Middle frontal gyrus (tissue), 1 donor: ENCODE data around the gene SYTL2.
"Not testable (repeated sequence)": the region's sequence is repeated elsewhere in the genome, so short reads cannot be mapped to it uniquely, and the experiment has no call there.

Experiments
- DNase-seq: peaks from one replicate; pipeline ENCODE4 v3.0.0-alpha.2; 2015; ENCODE audit warnings: low spot score; ENCODE audit errors: extremely low spot score

Gene SYTL2

DNA sequence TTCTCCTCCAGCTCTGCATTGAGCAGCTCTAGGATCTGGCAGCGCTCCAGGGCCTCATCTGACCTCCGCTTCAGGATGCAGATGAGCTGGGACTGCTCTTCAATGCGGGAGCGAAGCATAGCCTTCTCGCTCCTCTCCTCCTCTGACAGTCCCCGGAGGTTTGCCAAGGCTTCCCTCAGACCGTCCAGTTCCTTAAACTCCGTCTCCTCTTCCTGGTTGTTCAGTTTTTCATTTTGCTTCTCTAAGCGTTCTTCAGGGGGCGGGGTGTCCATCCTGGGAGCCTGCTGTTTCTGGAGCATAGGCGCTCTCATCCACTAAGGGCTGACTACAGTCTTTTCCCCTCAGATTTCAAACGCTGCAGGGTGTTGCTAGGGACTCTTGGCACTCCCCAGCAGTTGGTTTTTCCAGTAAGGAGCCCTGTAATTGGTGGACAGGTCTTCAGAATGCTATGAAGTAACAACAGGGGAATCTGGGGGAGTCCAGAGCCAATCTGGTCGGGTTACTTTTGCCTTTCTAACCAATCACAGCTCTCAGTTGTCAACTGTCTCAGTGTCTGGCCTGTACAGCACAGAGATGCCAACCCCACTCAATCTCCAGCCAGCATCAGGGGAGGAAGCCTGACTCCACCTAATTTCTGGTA, 125.0 kb downstream of the SYTL2 start, which contains the start of gene CCDC89:
CCDC89 (minus strand) TSS at position 376 of the 640 bp plus-strand sequence; CDS start at position 311, 65 bp downstream.
- peak; percentile 62 for DNase-seq

DNA sequence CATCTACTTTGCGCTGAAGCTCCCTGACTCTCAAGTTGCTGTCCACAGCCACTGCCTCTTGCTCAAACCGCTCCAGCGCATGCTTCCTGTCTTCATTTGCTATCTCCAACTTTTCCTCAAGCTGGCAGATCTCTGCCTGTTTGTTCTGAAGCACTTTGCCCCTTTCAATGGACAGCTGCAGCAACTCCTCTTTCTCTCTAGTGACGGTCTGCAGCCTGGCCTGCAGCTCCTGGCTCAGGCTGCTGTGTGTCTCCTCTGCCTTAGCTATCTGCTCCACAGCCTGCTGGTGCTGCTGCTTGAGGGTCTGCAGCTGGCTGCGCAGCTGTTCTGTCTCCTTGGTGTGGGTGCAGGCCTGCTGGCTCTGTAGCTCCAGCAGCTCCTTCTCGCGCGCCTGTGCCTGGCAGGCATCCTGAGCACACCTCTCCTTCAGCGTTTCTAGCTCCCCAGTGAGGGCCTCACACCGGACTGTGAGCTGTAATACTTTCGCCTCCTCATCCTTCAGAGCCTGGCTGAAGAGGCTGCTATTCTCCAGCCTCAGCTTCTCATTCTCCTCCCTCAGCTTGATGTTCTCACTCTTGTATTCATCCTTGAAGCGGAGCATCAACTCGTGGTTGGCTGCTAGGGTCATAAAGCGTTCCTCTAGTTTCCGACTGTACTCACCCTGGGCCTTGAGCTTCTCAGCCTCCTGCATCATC, 125.7 kb downstream of the SYTL2 start:
- DNase-seq, result no peak

DNA sequence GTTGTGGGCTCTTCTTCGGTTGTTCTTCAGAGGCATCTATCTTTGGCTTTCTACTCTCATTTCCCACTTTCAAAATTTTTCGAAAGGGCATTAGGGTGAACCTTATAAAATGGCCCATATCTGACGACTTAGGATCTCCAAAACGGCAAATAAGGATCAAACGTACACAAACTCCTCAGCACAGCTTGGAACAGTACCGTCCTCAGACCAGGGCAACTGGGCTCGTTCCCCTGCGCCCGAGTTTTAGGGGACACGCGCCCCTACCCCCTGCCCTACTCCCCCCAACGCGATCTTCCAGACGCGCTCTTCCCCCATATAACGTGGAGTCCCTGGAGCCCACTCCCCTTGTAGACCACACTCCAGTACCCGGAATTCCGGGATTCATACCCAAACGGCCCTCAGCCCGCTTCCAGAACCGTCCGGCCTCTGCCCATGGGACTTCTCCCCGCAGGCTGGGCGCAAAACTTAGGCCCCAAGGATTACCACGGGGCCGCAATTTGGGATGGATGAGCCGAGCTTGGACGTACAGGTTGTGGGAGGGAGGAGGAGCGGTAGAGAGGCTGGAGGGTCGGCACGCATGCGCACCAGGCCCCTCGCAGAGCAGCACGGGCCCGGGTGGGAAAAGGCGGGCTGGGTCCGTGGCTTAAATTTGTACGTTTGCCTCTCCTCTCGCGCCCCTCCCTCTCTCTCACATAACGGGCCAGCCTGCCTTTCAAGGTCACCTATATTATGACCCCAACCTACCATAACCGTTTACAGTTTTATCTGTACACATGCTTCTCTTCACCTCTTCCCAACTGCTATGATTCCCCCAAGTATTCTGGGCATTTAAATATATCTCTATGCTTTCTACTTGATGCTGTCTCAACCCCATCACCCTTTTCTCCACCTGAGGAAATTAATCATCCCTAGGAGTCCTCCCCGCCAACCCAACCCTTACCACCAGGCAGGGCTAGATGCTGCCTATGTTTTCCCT, 128.3 kb downstream of the SYTL2 start:
- DNase-seq, result no peak

DNA sequence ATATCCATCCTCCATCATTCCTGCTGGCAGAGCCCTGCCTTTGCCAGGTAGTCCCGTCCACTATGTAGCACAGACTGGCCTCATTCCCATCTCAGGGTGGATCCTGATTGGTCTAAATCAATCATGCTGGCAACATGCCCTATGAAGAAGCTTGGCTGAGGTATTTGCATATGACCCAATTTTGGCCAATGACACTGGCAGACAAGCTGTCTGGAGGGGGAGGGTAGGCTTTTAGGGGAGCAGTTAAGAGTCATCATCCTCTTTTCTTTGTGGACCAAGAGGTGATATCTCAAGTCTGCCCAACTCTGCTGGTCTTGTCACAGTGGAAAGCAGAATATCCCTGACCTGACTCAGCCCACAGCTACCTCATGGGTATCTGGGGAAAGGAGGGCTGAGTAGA, 130.0 kb downstream of the SYTL2 start:
- no peak for DNase-seq

DNA sequence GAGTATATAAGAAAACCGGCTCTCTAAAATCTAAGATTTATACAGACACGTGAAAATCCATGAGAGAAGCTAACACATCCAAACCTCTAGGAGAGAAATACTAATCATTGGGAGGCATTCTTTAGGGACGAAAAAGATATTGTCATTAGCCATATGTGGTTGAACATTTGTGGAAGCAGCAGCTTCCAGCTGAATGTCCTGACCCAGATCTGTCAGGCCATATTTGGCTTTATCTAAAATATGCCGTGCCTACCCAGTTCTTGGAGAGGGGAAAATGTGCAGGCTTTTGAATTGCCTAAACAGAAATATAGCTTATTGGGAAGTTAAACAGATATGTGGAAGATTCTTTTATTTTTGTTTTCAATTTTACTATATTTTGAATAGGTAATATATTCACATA, 131.4 kb downstream of the SYTL2 start:
- no peak for DNase-seq

DNA sequence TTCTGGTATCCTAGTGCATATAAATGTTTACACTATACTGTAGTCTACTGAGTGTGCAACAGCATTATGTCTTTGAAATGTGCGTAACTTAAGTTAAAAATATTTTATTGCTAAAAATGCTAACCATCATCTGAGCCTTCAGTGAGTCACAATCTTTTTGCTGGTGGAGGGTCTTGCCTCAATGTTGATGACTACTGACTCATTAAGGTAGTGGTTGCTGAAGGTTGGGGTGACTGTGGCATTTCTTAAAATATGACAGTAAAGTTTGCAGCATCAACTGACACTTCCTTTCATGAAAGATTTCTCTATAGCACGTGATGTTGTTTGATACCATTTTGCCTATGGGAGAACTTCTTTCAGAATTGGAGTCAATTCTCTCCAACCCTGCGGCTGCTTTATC, 137.5 kb downstream of the SYTL2 start:
- no peak for DNase-seq

DNA sequence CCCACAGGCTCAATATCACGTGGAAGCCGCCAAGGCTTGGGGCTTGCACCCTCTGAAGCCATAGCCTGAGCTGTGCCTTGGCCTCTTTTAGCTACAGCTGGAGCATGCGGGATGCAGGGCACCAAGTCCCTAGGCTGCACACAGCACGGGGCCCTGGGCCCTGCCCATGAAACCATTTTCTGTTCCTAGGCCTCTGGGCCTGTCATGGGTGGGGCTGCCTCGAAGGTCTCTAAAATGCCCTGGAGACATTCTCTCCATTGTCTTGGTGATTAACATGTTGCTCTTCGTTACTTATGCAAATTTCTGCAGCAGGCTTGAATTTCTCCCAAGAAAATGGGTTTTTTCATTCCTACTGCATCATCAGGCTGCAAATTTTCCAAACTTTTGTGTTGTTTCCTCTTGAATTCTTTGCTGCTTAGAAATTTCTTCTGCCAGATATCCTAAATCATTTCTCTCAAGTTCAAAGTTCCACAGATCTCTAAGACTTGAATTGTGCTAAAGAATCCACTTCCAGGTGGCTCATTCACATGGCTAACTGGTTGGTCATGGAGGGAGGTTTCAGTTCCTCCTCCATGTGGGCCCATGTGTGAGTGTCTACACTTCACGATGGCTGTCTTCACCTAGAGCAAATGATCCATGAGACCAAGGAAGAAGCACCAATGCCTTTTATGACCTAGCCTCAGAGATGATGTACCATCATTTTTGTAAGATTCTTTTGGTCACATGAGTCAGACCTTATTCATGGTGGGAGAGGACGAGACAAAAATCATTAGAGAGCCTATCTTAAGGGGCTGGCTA, 138.6 kb downstream of the SYTL2 start:
- DNase-seq, result no peak

DNA sequence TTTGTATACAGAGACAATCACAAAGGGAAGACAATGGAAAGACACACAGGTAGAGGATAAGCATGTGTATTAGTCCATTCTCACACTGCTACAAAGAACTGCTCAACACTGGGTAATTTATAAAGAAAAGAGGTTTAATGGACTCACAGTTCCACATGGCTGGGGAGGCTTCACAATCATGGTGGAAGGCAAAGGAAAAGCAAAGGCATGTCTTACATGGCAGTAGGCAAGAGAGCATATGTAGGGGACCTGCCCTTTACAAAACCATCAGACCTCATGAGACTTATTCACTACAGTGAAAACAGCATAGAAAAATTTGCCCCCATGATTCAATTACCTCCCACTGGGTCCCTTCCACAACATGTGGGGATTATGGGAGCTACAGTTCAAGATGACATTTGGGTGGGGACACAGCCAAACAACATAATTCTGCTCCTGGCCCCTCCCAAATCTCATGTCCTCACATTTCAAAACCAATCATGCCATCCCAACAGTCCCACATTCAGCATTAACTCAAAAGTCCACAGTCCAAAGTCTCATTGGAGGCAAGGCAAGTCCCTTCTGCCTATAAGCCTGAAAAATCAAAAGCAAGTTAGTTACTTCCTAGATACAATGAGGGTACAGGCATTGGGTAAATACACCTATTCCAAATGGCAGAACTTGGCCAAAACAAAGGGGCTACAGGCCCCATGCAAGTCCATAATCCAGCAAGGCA, 139.8 kb downstream of the SYTL2 start:
- not testable (repeated sequence) for DNase-seq

DNA sequence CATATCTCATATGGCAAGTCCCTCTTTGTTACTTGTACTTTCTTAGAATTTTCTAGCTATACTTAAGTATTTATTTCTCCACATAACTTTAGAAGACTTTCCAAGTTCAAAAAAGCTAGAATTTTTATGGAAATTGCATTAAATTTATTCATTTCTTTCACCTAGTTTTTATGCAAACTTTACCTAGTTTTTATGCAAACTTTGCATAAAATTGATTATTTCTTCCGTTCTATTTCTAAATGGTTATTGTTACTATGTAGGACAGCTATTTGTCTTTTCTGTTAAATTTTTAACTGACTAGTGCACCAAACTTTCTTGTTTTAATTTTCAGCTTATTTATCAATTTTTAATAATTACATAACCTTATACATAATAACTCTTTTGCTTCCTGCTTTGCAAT, 142.8 kb downstream of the SYTL2 start:
- no peak for DNase-seq

DNA sequence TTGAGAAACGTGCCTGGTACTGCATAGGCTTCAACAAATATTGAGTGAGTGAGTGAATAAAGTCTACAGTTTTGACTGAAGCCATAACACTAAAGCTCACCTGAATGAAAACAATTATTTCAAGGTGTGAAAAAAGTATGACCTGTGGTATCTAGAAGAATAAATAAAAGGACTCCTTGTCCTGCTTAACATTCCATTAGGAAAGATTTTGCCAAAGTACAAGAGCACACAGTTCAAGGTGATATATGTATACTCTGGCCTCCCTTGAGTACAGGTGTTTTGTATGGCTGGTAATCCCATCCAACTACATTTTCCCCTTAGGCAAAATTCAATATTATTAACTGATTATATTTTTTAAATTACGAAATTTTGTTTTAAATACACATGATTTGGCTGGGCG, 144.3 kb downstream of the SYTL2 start:
- no peak for DNase-seq

DNA sequence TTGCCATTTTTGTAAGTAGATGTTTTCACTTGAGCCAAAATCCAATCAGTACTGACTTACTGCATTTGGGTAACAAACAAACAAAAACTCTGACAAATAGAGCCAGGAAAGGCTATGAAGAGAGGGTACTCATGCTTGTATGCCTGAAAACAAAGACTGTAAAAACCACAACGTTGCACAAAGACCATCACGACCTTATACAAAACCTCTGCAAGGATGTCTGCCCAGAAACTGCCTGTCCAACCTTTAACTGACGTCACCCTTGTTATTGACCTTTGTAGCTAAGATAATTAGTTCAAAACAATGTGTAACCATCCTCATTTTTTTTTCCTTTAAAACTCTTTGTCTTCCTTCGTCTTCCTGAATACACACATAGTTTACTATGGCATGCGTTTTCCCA, 145.2 kb downstream of the SYTL2 start:
- no peak for DNase-seq

DNA sequence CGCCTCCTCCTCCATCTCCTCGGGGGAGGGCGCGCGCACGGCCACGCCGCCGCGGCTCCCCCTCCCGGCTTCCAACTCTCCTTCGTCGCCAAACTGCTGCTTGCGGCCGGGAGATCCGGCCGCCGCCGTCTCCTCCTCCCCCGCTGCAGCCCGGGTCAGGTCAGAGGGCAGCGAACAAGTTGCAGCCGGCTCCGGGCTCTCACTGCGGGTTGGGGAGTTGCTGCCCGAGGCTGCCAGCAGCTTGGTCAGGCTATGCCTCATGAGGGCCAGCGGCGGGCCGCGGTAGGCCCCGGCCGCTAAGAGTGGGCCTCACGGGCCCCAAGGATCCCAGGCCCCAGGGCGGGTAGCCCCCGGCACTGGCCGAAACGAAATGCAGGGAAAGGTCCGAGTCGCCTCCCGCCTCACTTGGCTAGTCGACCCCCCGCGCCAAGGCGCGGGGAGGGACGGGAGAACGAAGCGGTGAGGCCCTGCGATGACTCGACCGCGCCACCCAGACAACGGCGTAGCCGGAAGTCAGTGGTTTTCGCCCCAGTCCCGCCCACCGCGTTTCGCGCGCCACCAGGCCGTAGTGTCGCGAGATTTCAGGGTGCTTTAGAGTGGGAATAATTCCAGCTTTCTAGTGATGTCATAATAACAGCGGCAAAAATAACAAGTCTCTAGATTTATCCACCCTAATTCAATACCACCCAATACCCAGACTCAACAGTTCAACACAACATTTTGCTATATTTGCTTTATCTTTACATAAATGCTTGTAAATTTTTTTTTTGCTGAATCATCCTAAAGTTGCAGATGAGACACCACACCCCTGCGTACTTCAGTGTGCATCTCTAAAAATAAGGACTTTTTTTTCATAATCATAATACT, 146.1 kb downstream of the SYTL2 start, which contains the start of gene CREBZF:
CREBZF (minus strand) TSS at position 515 of the 867 bp plus-strand sequence; CDS start at position 261, 254 bp downstream.
- DNase-seq, result peak; percentile 94

DNA sequence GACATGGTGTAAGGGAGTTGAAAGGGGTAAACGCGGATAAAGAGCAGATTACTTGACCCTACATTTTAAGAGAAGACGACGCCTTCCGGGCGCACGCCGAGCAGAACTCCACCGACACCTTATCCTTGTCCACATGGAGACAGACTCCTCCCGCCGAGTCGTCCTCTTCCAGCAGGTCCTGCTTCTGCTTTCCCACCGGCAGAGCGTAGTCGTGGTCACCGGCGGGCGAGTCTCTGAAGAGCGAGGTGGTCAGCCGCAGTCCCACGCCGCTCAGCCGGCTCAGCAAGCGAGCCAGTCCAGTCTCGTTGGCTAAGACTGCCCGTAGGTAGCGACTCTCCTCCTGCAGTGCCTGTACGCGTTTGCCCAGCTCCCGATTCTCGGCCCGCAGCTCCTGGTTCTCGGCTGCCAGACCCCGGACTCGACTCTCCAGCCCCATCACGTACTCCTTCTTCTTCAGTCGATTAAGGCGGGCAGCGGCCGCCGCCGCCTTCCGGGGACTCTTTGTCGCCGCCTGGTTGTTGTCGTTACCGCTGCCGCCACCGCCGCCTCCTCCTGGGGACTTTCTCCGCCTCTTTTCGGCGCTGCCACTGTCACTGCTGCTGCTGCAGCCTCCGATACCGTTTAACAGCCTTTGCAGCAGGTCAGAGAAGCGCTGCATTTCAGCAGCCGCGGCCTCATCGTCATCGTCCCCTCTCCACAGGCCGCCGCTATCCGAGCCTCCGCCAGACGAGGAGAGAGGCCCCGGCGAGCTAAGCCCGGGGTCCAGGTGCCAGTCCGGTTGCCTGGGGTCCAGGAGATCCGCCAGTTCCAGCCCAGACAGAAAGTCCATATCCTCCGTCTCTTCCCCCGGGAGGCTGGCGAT, 147.0 kb downstream of the SYTL2 start:
- DNase-seq, result peak; percentile 70

DNA sequence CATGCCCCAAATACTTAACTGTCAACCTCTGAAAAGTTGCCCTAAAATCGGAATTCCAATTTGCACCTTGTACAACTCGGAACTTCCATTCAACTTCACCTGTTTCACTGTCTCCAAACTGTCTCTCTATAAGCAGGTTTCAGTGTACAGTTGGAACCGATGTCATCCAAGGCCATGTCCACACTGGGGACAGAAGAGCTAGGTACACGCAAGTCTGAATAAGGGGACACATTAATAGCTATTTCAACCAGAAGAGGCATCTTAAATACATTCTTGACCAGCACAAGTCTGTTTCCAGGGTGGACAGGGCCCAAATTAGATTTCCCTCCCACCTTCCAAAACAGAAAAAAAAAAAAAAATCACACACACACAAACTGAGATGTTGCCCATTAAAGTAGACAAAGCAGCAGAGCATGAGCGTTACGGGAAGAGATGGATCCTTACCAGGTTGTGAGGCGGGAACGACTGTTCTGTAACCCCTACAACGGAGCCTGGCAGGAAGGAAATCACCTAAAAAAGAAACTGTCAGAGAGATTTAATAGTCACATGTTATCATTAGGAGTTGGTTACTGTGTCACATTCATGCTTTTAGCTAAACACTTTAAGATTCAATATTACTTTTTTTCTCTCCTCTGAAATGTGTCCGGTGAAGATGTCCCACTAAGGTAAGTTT, 147.7 kb downstream of the SYTL2 start:
- no peak for DNase-seq

DNA sequence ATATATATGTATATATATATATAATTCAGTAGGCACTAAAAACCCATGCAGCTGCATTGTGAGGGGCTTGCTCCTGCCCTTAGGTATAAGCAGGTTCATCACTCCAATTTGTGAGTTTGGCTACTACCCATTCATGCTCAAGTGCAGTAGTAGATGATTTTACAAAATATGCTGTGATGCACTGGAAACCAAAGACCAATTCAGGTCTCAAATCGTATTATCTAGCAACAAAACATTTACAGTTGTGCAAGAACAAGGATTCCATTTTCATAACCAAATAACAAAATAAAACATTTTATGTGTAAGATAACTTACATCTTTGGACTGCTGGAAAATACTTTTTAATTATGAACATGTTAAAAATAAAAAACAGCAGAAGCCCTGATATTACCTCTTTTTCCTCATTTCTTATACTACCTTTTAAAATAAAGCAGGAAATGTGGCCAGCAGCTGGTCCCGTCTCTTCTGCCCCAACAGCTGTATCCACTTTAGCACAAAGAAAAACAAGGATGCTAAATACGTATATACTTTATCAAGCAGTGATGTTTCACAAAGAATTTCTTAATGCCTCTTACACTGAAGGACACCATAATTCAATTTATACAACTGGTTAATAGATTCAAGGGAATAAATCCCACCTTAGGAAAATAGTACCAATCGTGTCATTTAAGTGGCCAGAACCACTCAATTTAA, 148.8 kb downstream of the SYTL2 start:
- DNase-seq, result no peak

DNA sequence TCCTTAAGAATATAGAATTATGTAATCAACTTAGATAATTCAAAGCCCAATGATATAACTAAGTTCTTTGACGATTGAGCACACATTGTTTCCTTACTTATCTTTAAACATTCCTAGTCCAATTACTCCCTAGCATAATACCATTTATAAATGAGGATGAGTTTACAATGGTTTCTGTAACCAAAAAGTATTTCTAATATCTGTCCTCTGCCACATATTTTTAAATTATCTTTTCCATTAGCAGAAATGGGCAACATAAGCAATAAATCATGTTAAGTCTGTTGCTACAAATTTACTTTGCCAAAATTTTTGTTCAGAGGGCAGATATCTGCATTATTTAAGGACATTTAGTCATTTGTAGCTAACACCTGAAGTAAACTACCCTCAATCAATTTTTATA, 152.8 kb downstream of the SYTL2 start:
- DNase-seq, result no peak

DNA sequence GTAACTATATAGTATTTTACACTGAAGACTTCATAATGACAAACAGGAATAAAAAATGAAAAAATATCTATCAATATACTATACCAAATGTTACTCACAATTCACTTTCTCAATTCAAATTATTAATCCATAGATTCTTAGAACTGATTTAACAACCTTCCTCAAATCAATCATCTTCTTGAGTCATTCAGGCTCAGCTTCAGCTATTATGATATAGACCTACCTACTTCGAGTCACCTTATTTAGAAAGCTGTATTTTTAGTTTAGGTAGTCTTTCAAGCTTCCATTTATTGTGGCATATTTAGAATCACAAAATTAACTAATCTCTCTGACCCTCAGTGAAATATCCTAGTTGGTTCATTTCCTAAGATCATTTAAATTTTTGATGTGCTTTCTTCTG, 154.2 kb downstream of the SYTL2 start:
- DNase-seq, result no peak
